ENCODE measurements around the gene PIM2.

PIM2 gene

DNA sequence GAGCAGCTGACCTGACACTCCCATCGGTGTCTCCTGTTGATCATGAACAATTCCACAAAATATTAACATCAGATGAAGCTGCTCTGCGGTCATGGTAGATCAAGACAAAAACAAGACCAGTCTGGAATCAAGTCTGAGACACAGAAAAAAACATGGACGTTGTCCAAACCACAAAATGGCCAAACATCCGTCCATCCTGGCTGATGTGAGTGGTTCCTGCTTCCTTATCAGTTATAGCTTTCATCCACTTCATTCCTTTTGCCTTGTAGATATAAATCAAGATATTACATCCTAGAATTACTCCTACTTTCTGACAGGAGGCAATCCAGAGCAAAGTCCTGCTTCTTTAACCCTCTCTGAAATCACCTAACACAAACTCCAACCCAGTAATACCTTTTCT, 54.6 kb downstream of the PIM2 start:
- no peak for TF ChIP-seq POLR2A (IDR thresholded peaks at IDR 0.05; ENCODE audit: extremely low read depth, insufficient read length)
- TF ChIP-seq, protein P1, sequence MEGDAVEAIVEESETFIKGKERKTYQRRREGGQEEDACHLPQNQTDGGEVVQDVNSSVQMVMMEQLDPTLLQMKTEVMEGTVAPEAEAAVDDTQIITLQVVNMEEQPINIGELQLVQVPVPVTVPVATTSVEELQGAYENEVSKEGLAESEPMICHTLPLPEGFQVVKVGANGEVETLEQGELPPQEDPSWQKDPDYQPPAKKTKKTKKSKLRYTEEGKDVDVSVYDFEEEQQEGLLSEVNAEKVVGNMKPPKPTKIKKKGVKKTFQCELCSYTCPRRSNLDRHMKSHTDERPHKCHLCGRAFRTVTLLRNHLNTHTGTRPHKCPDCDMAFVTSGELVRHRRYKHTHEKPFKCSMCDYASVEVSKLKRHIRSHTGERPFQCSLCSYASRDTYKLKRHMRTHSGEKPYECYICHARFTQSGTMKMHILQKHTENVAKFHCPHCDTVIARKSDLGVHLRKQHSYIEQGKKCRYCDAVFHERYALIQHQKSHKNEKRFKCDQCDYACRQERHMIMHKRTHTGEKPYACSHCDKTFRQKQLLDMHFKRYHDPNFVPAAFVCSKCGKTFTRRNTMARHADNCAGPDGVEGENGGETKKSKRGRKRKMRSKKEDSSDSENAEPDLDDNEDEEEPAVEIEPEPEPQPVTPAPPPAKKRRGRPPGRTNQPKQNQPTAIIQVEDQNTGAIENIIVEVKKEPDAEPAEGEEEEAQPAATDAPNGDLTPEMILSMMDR (IDR thresholded peaks at IDR 0.05; ENCODE audit: low read depth, low read length): no peak
- TF ChIP-seq, protein P2, sequence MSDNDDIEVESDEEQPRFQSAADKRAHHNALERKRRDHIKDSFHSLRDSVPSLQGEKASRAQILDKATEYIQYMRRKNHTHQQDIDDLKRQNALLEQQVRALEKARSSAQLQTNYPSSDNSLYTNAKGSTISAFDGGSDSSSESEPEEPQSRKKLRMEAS (IDR thresholded peaks at IDR 0.05; ENCODE audit: low read depth, low read length): no peak
- no peak for TF ChIP-seq MYC (IDR thresholded peaks at IDR 0.05; ENCODE audit: low read depth, low read length)
- DNase-seq (ENCODE audit: low read depth): no peak
- no peak overlapping the region for H3K4me3 ChIP-seq (ENCODE audit: low read depth, low read length)
